Measurements from ENCODE around the gene PDE5A.

GRCh38 chr4:119648398-119648797 lies 19.8 kb upstream of the PDE5A start:
- no peak for TF ChIP-seq SIN3A (IDR thresholded peaks at IDR 0.05; ENCODE audit: borderline replicate concordance, insufficient read depth, low read length)
- no peak for TF ChIP-seq POLR2AphosphoS5 (IDR thresholded peaks at IDR 0.05; ENCODE audit: low read depth, low read length)
- no peak for TF ChIP-seq REST (IDR thresholded peaks at IDR 0.05; ENCODE audit: insufficient read depth in 1 of 2, low read depth in 2 of 2, low read length in 2 of 2)

Data from PFSK-1 (cell line).